C4-2B (cell line): Measurements from ENCODE around the gene STARD3NL.
"Not testable (repeated sequence)": the region's sequence is repeated elsewhere in the genome, so short reads cannot be mapped to it uniquely, and the experiment has no call there.

Source experiments
- CTCF ChIP-seq: fragments of 450-650 bp; conservative IDR thresholded peaks from 2 replicates; pipeline ENCODE4 v1.5.1; 2017; ENCODE audit warnings: mild to moderate bottlenecking
- ZFX ChIP-seq: fragments of 450-650 bp; IDR thresholded peaks from 2 replicates; pipeline ENCODE4 v1.6.1; 2017

- TF ChIP-seq CTCF, ZFX: not testable (repeated sequence)
These were observed 56.7 kb downstream of the STARD3NL start for GRCh38 chr7:38234759-38235158.
